ENCODE results near the gene MEF2C.

MEF2C gene

DNA sequence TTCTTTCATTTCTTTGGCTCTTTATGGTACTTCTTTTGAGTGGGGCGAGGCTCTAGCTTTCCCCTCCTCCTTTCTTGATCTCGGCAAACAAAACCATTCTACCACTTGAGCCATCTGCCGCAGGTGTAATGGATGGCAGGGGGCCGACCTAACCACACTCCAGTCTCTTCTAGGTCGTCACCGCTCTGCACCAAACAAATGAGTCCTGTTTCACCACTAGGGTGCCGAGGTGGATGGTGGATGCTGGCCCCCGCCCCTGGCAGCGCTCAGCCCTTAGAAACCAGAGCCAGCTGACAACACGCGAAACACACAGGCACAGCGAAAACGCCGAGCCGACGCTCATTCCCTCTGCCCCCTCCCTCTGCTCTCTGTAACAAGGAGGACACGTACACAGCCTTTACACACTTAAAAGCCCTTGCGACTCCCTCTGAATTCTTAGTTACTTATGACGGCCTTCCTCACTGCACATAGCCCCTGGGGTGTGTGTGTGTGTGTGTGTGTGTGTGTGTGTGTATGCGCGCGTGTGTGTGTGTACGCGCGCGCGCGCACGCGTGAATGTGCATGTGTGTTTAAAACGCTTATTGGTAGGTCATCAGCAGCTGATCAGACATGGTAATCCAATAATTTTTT lies 199.4 kb downstream of the MEF2C start:
- DNase-seq, result peak; percentile 89

DNA sequence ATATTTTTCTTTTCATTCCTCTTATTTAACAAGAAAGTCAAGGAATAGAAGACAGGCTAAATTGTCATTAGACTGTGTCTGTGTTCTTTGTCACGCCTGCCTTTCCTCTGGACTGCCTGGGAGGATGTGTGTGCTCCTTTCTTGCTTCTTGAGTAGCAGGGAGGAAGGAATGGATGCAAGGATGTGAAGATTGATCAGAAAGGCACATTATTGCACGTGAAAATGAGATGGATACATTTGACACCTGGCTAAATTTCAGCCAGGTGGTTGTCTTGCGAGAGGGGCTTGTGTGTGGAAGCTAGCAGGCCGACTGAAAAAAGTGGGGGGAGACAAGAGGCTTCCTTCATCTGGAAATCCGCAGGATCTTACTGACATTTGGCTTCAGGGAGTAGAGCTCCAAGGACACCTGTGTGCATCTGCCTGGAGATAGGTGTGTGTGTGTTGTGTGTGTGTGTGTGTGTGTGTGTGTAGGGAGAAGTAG lies 200.1 kb downstream of the MEF2C start:
- no peak for DNase-seq

DNA sequence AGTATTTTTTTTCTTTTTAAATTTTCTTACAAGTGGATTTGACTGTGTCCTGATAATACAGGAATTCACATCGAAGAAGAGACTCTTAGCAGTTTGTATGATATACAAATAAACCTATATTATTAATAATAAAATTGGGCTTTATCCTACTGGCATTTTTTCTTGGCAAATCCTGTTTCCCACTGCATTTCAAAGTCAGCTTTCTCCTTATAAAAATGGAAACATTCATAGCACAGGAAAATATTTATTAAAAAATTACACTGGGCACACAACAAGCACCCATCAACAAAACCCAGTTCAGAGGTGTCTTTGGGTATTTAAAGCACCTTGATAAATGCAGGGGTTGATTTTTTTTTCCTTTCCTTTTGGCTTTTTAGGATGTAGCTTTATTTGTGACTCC lies 200.9 kb downstream of the MEF2C start:
- DNase-seq, result no peak

DNA sequence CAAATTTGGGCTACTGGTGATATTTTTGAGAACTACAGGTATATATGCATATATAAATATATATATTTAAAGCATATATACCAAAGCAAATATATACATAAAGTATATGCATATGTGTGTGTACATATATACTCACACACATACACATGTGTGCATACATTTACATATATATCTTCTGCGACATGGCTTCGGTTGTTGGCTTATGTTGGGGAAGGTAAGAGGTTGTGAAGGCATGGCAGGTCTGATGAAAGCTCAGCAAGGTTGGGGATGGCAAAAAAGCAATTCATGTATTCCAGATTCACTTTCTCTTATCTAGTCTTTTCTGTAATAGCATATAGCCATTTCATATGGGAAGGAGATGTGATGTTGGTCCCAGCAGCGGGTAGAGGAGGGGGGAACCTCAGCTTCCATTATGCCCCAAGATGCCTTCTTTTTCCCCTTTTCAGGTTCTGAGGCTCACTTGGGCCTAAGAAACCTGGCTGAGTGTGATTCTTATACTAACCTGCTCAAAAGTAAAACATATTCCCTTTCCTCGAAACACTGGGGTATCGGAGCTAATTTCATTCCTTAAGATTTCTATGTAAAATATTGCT lies 201.7 kb downstream of the MEF2C start:
- no peak for DNase-seq

DNA sequence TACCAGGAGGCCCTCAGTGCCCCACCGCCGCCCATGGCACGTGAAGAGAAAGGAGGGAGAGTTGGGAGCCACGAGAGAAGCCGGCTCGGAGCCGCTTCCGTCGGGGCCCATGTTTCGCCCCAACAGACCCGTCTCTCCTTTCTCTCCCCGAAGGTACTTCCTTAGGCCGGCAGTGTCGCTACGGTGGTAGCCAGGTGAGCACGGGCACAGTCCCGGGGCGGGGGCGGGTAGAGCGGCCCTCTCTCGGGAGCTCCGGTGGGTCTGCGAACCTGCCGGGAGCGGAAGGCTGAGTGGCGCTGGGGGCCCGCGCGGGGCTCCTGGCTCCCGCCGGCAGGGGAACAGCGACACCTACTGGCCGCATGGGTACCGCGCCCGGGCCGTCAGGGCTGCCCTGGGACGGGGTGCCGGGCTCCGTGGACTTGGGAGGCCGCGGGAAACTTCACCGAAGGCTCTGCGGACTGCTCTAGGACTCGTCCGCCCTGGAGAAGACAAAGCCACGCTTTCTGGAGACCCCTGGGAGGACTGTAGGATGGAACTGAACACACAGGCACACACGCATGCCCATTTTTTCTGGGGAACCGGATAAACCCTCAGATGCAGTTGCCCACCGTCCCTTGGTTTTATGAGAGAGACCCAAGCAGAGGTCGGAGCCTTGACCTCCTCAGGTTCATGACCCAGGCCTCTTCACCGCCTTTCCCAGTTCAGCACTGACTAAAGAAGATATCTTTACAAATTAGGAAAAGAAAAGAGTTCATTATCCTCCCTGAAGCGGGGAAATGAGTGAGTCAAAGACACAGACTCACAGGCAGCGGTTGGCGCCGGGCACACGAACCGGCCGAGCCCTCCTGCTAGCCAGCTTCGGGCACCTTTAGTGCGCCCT lies 202.5 kb downstream of the MEF2C start:
- DNase-seq, result no peak

DNA sequence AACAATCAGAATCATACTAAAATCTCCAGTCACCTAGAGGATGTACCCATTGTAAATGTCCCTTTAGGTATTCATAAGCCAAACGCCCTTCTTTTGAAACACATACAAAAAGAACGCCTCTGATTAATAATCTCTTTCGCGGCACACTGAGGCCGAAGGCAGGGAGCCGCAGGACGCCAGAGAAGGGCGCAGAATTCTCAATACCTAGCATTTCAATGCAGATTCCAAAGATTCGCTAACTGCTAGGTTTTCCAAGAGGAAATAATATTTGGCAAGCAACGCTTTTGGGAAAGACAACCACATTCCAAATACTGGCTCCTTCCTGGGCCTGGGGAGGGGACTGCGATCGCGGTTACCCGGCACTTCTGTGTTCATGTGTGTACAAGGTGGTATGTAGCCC lies 203.3 kb downstream of the MEF2C start:
- DNase-seq, result no peak

DNA sequence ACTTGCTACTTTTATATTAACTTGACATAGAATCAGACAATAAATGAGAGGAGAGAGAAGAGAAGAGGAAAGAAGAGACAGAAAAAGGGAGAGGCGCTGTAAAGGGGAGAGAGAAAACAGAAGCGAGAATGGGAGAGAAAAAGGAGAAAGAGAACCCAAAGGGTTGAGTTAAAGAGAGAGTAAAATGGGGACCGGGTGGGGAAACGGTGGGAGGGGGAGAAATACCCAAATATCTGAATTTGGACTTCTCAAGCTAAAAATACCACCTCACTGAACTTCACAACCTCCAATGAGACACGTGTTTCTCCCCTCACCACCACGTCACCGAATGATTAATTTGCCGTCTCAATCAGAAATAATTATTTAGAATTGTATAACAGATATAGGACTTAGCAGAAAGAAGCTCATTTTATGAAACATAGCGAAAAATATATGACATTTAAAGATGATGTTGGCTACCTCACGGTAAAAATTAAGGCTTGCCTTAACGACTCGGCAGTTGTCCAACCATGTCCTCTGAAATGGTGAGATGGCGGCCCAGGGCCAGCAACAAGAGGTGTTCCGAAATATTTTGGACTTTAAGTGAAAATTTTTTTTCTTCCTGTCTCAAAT lies 204.1 kb downstream of the MEF2C start:
- no peak for DNase-seq

DNA sequence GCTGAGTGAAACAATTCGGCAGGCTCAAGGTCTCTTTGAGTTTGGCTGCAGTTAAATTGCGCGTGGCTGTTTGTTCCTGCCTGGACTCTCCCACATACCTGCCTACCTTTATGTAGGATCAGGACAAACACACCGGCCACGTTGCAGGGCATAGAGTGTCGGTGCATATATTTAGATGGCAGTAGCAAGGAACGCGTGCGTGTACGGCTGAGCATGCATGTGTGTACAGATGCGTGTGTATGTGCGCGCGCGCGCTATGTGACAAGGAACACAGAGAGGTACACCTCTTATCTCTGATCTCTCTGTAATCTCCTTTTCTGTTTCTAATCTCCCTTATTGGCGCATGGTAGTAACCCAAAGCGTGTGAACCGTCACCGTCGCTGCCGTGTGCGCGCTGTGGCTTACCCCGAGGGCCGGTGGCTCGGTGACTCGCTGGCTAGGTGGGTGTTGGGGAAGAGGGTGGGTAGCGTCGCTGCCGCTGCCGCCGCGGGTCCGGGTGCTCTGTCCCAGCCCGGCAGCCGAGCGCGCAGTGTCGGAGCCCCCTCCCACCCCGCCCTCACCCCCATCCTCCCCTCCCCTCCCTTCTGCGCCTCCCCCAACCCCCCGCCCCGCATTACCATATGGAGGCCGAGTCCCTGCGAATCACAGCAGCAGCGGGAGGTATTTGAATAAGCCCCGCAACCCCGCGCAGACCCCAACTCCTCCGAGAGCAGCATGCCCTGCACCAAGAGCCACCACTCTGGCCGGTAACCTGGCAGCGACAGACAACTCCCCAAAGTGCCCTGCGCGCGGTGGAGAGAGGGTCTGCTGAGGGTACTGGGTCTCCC lies 204.8 kb downstream of the MEF2C start:
- DNase-seq, result no peak

DNA sequence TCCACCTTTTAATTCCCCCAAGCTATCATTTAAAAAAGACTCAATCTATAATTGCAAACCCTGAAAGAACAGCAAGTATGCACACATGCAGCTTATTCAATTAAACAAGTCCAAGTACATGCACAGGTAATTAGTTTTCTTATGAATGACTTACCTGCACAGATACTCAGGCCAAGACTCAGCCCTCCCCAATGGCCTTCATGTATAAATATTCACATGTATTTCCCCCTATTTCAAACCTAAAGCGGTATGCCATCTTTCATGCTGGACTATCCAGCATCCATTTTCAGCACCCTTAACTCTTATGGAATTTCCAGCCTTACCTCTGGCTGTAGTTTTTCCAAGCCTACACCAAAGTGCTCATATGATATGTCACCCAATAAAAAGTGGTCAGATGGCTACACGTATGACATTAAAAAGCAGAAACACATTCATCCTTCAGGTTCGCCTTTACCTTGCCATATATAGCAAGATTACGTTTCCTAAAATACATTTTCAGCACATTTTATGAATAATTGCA lies 205.5 kb downstream of the MEF2C start:
- DNase-seq, result no peak

DNA sequence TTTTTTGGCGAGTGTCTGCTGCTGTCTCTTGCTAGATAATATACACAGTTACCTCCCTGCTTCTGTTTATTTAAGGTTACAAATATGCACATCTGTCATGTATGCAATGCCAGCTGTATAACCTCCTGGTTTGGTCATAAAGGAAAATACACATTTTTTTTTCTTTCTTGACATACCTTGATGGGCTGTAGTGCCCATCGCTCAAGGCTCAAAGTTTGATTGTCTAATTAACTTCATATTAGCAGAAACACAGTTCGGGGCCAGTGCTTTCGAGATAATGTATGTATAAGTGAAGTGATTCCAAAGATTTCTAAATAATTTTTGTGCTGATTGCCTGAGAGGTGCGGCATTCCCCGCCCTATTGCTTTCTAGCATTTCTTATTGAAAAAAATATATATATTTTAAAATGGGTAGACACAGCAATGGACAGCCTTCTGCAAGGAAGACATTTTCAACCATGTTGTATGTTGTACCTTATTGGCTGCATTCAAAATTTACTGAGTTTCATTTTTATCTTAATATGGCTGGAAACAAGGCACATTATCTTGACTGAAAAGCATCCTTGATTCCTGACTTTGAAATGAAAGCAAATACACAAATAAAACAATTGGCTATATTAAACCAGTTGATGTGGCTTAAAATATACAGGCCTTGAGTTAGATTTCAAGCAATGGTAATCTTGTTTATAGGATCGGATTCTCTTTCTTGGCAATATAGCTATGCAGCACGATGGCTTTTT lies 206.2 kb downstream of the MEF2C start:
- DNase-seq, result no peak

DNA sequence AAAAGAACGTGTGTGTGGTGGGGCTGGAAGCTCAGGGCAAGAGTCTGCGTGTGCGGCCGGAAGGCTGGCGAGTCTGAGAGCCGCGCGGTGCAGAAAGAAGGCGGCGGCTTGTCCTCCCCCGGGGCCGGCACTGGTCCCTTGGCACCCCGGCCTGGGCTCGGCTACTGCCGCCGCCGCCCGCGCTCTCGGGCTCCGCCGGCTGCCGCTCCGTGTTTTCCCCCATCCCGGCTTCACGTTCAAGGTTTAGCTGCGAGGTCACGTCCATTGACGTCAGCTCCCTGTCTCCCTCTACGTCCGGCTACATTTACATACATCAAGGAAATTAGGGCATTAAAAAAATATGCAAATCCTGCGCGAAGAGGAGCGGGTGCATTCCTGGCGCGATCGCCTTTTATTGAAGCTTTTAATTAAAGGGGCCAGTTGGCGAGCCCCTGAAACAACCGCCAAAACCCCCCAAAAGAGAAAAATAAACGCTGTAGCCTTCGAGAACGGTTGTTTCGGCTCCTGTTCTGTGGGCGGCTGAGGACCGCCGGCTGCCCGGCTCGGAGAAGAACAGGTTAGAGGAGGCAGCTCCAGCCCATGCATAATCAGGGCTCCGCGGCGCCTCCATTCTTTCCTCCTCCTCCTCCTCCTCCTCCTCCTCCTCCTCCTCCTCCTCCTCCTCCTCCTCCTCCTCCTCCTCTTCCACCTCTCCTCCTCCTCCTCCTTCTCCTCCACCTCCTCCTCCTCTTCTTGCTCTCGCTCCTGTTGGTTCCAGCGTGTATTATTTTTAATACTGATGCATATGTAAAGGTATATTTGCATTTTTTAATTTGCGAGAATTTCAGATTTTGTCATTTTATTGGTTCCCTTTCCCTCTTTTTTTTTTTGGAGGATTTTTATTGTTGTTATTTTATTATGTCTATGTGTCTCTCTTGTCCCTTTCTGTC lies 207.0 kb downstream of the MEF2C start:
- peak; percentile 91 for DNase-seq

DNA sequence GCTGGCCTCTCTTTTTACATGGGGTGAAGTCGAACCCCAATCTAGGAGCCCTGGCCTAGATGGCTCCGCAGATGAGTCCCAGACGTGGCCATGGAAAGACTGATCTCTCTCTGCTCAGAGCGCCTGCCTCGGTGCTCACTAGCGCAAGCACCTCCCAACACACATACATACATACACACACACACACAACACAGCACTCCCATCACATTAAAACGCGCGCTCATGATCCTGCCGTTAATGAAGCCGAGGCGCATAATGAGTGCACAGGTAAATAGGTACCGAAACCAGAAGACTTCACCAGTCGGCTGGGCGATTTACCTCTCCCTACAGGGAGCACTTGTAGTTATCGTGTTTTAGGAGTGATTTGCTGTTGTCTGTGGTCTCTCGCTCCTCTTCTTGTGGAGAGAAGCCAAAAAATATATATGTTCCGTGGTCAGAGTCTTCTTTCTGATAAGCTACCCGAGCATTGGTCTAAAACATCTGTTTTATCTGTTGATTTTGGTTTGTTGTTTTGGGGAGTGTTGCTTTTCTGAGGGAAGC lies 207.7 kb downstream of the MEF2C start:
- DNase-seq, result no peak

DNA sequence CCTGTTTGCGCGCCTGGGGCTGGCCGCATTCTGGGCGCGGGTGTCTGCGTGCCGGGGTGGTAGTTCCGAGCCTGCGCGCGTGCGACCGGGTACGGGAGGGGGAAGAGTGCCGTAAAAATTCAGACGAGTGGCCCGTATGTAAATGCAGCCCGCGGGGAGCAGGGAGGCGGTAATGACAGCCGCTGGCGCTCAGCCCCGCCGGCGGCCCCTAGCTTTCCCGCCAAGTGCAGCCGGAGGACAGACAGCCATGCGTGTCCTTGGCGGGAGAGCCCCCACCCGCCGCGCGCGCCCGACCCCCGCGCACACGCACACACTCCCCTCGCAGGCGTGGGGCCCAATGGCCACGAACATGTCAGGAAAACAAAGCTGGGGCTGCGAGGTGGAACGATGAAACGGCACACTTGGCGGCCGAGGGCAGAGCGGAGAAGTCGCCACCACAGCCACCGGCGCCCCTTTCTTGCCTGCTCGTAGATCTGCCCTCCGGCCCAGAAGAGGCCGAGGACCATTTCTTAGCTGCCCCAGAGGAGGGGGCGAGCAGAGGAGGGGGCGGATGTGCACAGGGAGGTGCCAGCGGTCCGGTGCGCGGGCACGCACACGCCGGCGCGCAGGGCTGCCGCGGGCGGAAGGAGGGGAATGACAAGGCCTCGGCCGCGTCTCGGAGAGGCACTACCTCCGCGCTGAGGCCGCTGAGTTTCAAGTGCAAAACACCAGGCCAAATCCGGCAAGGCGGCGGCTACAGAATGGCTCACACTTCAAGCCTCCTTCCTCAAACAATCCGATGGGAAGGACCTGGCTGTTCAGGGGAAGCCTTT lies 208.4 kb downstream of the MEF2C start:
- DNase-seq, result peak; percentile 79

DNA sequence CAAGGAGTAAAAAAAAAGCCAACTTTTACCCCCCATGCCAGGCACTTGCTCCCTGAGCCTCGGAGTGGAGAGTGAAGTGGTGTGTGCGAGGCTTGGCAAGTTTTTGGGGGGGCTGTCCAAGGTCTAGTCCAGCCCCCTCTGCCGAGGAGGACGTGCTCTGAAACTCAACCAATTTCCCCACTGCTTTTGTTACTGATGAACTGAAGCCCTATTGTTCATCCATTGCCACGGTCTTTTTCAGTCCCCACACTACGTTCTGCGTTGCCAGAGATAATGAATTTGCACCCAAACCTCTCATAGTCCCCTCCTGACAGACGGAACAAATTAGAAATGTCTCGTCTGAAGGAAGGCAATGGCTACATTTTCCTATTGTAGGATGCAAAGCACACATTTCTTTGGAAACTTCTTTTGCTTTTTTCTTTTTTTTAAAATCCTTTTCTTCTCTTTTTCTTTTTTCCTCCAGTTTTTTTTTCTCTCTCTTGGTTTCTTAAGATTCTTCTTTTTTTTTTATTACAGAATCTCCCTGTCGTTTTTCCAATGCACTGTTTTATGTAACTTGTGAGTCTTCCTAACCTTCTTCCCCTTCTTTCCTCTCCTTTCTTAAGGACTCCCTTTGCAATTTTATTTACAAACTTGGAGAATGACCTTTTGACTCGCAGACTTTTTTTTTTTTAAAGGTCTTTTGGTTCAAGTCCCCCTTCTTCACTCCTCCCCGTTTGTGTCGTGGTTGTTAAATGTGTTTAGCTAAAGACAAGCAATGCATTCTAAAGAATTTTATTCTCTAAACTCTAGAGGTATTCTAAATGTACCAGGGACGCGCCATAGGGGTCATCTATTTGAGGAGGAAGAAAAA lies 209.5 kb downstream of the MEF2C start:
- peak; percentile 47 for DNase-seq

DNA sequence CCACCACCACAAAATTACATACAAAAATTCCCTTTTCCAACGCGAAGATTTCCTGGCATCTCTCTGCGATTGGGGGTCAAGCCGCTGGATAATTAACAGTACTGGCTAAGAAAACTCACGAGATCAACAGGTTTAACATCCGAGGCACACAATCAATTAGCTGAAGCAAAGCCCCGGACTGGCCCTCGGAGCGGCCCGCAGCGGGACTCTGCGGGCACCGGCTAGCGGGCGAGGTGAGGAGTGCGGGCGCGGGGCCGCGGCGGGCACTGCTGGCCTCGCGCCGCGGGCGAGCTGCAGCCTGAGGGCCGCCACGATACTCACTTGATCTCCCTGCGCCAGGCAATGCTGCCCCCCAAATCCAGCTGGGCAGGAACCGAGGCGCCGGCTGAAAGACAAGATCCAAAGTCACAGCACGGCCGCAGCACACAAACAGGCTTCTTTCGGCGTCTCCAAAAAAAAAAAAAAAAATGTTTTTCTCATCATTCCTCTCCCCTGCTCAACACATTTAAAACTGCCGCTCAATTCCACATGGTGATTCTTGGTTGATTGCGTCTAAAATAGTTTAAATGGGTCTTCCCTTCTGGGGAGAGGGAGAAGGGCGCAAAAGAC lies 210.2 kb downstream of the MEF2C start:
- no peak for DNase-seq

DNA sequence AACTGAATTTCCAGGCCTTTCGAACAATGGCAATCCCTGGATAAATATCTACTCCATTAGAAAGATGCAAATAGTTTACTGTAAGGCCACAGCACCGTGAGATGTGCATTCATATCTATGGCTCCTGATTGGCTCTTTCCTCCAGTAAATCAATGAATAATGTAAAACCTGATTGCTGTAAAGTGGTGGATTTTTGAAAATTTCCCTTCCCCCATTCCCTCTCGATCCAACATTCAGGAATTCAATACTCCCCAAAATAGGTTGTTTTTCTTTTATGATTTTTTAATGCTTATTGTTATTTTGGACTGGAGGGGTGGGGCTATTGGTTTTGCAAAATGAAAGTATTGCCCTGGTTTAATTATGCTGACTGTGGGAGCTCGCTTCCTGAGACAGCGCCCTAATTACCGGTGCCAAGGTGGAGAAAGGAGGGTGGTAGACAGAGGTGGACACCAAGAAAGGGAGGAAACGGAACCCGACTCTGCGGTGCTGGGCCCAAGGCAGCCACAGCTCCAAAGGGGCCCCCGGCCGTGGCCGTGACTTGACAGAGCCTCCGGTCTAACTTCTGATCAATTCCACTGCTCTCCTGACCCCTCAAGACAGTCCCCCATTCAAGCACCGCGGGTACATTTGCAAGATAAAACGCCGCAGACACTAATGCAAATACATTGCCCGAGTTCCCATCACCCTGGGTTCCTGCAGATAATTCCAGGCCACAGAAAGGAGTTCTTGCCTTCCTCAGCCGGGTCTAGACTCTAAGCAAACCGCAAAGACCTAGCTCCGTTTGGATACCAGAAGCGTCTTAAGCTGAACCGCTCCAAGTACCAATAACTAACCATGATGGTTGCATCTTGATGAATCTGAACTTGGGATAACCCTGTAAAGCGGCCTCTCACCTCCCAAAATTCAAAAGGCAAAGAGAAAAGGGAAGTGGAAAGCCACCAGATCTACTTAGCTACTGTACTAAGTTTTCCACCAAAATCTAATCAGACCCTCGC lies 211.2 kb downstream of the MEF2C start:
- no peak for DNase-seq

DNA sequence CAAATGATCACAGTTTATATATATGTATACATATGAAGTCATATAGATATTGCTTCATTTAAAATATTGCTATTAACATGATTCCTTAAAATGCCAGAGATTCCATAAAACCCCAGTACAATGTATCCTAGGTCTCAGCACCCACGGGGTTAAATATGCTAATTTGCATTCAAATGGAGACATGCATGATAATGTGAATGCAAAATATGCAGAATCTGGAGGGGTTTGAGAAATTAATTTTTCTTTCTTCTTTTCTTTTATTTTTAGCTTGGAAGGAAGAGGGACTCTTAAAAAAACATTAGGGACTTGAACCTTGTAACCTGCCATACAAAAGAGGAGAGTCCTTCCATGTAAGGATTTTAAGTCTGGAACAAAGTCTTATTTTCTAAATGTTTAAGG lies 211.9 kb downstream of the MEF2C start:
- no peak for DNase-seq
